Neural crest cell (in vitro differentiated cells): ENCODE measurements around the gene SNX9. TPM values are rescaled to one million over a fixed set of nuclear protein-coding genes. Genes with fewer than 3 reads are reported as not detected.

Experiments
- DNase-seq: peaks from one replicate; pipeline ENCODE4 v3.0.0; 2021; ENCODE audit warnings: low read depth, mixed read lengths, low spot score
- H3K27ac Mint-ChIP-seq: one replicate; pipeline ENCODE4 v1.8.0; 2021; ENCODE audit warnings: mild to moderate bottlenecking, mixed read lengths; ENCODE audit not compliant: unreplicated experiment
- H3K27me3 Mint-ChIP-seq: 2 replicates; pipeline ENCODE4 v1.8.0; 2021; ENCODE audit warnings: low read depth, mild to moderate bottlenecking, mixed read lengths
- H3K36me3 Mint-ChIP-seq: 2 replicates; pipeline ENCODE4 v1.8.0; 2021; ENCODE audit warnings: low read depth, mild to moderate bottlenecking, mixed read lengths
- H3K4me1 Mint-ChIP-seq: 2 replicates; pipeline ENCODE4 v1.8.0; 2021; ENCODE audit warnings: mixed read lengths
- H3K4me3 Mint-ChIP-seq: one replicate; pipeline ENCODE4 v1.8.0; 2021; ENCODE audit warnings: mild to moderate bottlenecking, mixed read lengths
- H3K9me3 Mint-ChIP-seq: 2 replicates; pipeline ENCODE4 v1.8.0; 2021; ENCODE audit warnings: mixed read lengths
- CTCF ChIP-seq: fragments of 200-600 bp; sonication (generic); conservative IDR thresholded peaks from 2 replicates; pipeline ENCODE4 v1.5.0; 2021; ENCODE audit warnings: antibody characterized with exemption, mild to moderate bottlenecking
- total RNA-seq: library from RNA; stranded (reverse); gene quantifications from 2 replicates; pipeline ENCODE4 v1.2.1, GENCODE V29; 2021

Gene SNX9
- total RNA-seq, 1 donor from 2014 or later: 18.1 TPM

GRCh38 chr6:157993076-157993475 lies 170.0 kb downstream of the SNX9 start:
- peaks cover 3% of the 10 kb centered on the region for H3K9me3 Mint-ChIP-seq
- H3K4me3 Mint-ChIP-seq: no peak overlapping the region
- peaks cover 8% of the 10 kb centered on the region for H3K4me1 Mint-ChIP-seq
- no peaks in the 10 kb centered on the region for H3K36me3 Mint-ChIP-seq
- no peak overlapping the region for H3K27ac Mint-ChIP-seq
- peaks cover 20% of the 10 kb centered on the region for H3K27me3 Mint-ChIP-seq
- DNase-seq: no peak
- no peak for TF ChIP-seq CTCF

GRCh38 chr6:157994125-157994795 lies 171.2 kb downstream of the SNX9 start:
- H3K9me3 Mint-ChIP-seq: peaks cover 3% of the 10 kb centered on the region
- H3K27me3 Mint-ChIP-seq: peaks cover 23% of the 10 kb centered on the region
- no peak overlapping the region for H3K27ac Mint-ChIP-seq
- H3K4me3 Mint-ChIP-seq: no peak overlapping the region
- TF ChIP-seq CTCF: no peak
- H3K36me3 Mint-ChIP-seq: no peaks in the 10 kb centered on the region
- H3K4me1 Mint-ChIP-seq: peaks cover 13% of the 10 kb centered on the region
- DNase-seq: no peak

Other genes with a start within 250 kb of the SNX9 start
- gene SYNJ2, start 158.6 kb downstream of the SNX9 start, total RNA-seq: 2.9 TPM in 2 replicates